OCI-LY1 (cell line): Measurements from ENCODE around the gene NUP210.

ENCODE experiments used
- H2AFZ ChIP-seq: fragments of 200-600 bp; sonication (generic), shearing (Covaris generic); 2 replicates; pipeline ENCODE4 v1.6.0; 2014; ENCODE audit warnings: antibody characterized with exemption, mild to moderate bottlenecking, low read length
- H3F3A ChIP-seq: fragments of 200-600 bp; sonication (generic), shearing (Covaris generic); 2 replicates; pipeline ENCODE4 v1.6.0; 2014; ENCODE audit warnings: mild to moderate bottlenecking, antibody characterized with exemption, low read length, moderate library complexity; ENCODE audit not compliant: insufficient read depth
- H3K27ac ChIP-seq: fragments of 200-600 bp; sonication (generic); 2 replicates; pipeline ENCODE4 v1.5.1; 2014; ENCODE audit warnings: low read length, mixed run types, mild to moderate bottlenecking, low read depth; ENCODE audit not compliant: poor library complexity, severe bottlenecking
- H3K27me3 ChIP-seq: fragments of 200-600 bp; sonication (generic); 2 replicates; pipeline ENCODE4 v1.6.0; 2014; ENCODE audit warnings: antibody characterized with exemption, mild to moderate bottlenecking, low read length, moderate library complexity; ENCODE audit not compliant: insufficient read depth
- H3K36me3 ChIP-seq: fragments of 200-600 bp; sonication (generic); 2 replicates; pipeline ENCODE4 v1.6.1; 2014; ENCODE audit warnings: mild to moderate bottlenecking, antibody characterized with exemption, low read length, moderate library complexity, mixed read lengths; ENCODE audit not compliant: insufficient read depth
- H3K4me1 ChIP-seq: fragments of 200-600 bp; sonication (generic); 2 replicates; pipeline ENCODE4 v1.5.1; 2014; ENCODE audit warnings: mild to moderate bottlenecking, low read length, moderate library complexity; ENCODE audit not compliant: insufficient read depth, severe bottlenecking
- H3K4me2 ChIP-seq: fragments of 200-600 bp; sonication (generic), shearing (Covaris generic); 2 replicates; pipeline ENCODE4 v1.6.1; 2014; ENCODE audit warnings: low read length
- H3K4me3 ChIP-seq: fragments of 200-600 bp; sonication (generic); 2 replicates; pipeline ENCODE4 v1.5.1; 2014; ENCODE audit warnings: low read length, low read depth, mild to moderate bottlenecking, mixed read lengths; ENCODE audit not compliant: poor library complexity, severe bottlenecking
- H3K79me2 ChIP-seq: fragments of 200-600 bp; shearing (Covaris generic); 2 replicates; pipeline ENCODE4 v1.6.1; 2016; ENCODE audit warnings: mixed run types, low read length, mixed read lengths; ENCODE audit not compliant: insufficient read depth
- H3K9ac ChIP-seq: fragments of 200-600 bp; sonication (generic), shearing (Covaris generic); 2 replicates; pipeline ENCODE4 v1.6.1; 2014; ENCODE audit warnings: mild to moderate bottlenecking, low read length, mixed read lengths
- H3K9me2 ChIP-seq: fragments of 200-600 bp; sonication (generic), shearing (Covaris generic); 2 replicates; pipeline ENCODE4 v1.6.1; 2014; ENCODE audit warnings: low read depth, mild to moderate bottlenecking, low read length, mixed read lengths
- H3K9me3 ChIP-seq: fragments of 200-600 bp; shearing (Covaris generic); 2 replicates; pipeline ENCODE4 v1.6.1; 2014; ENCODE audit warnings: low read length, mixed read lengths
- H4K20me1 ChIP-seq: fragments of 200-600 bp; sonication (generic), shearing (Covaris generic); 2 replicates; pipeline ENCODE4 v1.6.0; 2016; ENCODE audit warnings: mild to moderate bottlenecking, low read length; ENCODE audit not compliant: insufficient read depth
- EZH2 ChIP-seq: fragments of 200-600 bp; sonication (generic), shearing (Covaris generic); IDR thresholded peaks from 2 replicates; pipeline ENCODE4 v1.8.0; 2017; ENCODE audit warnings: borderline replicate concordance, mixed run types, mild to moderate bottlenecking, antibody characterized with exemption, low read length, moderate library complexity, mixed read lengths
- TF ChIP-seq, protein P1 (sequence below): fragments of 200-600 bp; sonication (generic), shearing (Covaris generic); IDR thresholded peaks from 2 replicates; pipeline ENCODE4 v1.5.1; 2017; ENCODE audit warnings: mild to moderate bottlenecking, antibody characterized with exemption, low read length, moderate library complexity, mixed read lengths

NUP210 gene

DNA sequence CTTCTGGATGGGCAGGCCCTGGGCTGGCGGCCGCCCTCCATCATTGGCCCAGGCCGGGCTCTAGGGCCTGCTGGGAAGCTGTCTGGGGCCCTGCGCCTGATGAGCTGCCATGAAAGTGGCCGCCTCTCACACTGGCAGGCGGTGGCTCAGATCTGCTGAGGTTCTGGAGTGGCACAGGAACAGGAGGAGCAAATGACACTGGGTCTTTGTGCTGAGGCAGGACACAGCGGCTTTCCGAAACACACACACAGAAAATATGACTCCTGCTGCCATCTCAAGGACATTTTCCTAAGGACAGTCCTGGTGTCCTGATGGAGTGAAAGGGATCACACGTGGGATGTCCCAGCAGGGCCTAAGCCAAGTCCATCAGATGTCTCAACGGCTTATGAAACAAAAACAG is 103.5 kb downstream of the NUP210 start:
- Histone ChIP-seq H3K4me3 (no peak overlapping the region), H3K27me3 (no peaks in the 10 kb centered on the region), H3K79me2 (no peaks in the 10 kb centered on the region), H3K9me2 (no peaks in the 10 kb centered on the region), H3K36me3 (peaks cover 80% of the 10 kb centered on the region), H3F3A (no peaks in the 10 kb centered on the region), H2AFZ (no peak overlapping the region), H3K4me2 (no peak overlapping the region), H3K9ac (no peak overlapping the region), H3K9me3 (no peaks in the 10 kb centered on the region), H3K27ac (no peak overlapping the region), H4K20me1 (no peaks in the 10 kb centered on the region), H3K4me1 (no peaks in the 10 kb centered on the region)
- TF ChIP-seq, protein P1, sequence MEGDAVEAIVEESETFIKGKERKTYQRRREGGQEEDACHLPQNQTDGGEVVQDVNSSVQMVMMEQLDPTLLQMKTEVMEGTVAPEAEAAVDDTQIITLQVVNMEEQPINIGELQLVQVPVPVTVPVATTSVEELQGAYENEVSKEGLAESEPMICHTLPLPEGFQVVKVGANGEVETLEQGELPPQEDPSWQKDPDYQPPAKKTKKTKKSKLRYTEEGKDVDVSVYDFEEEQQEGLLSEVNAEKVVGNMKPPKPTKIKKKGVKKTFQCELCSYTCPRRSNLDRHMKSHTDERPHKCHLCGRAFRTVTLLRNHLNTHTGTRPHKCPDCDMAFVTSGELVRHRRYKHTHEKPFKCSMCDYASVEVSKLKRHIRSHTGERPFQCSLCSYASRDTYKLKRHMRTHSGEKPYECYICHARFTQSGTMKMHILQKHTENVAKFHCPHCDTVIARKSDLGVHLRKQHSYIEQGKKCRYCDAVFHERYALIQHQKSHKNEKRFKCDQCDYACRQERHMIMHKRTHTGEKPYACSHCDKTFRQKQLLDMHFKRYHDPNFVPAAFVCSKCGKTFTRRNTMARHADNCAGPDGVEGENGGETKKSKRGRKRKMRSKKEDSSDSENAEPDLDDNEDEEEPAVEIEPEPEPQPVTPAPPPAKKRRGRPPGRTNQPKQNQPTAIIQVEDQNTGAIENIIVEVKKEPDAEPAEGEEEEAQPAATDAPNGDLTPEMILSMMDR: no peak
- TF ChIP-seq EZH2: no peak

DNA sequence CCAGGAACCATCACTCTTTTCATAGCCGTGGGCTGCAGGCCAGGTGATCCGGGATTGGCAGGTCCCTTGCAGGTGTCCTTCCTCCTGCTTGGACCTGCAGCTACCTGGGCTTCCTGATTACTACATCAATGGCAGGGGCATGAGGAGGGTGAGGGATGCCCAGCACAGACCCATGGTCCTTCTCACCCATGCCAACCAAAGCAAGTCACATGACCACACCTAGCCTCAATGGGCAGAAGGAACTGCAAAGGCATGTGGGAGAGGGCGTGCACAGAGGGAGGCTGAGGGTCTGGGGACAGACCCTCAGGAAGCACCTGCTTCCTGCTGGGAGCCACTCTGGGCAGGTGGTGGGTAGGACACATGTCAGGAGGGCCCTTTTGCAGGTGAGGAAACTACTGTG is 105.2 kb downstream of the NUP210 start:
- Histone ChIP-seq H3K4me1 (no peaks in the 10 kb centered on the region), H2AFZ (no peak overlapping the region), H3K9me3 (no peaks in the 10 kb centered on the region), H3K27me3 (no peaks in the 10 kb centered on the region), H3K4me3 (no peak overlapping the region), H3K9ac (no peak overlapping the region), H3K27ac (no peak overlapping the region), H4K20me1 (no peaks in the 10 kb centered on the region), H3F3A (no peaks in the 10 kb centered on the region), H3K79me2 (no peaks in the 10 kb centered on the region), H3K9me2 (no peaks in the 10 kb centered on the region), H3K4me2 (no peak overlapping the region), H3K36me3 (peaks cover 66% of the 10 kb centered on the region)
- TF ChIP-seq, protein P1: no peak
- TF ChIP-seq EZH2: no peak

DNA sequence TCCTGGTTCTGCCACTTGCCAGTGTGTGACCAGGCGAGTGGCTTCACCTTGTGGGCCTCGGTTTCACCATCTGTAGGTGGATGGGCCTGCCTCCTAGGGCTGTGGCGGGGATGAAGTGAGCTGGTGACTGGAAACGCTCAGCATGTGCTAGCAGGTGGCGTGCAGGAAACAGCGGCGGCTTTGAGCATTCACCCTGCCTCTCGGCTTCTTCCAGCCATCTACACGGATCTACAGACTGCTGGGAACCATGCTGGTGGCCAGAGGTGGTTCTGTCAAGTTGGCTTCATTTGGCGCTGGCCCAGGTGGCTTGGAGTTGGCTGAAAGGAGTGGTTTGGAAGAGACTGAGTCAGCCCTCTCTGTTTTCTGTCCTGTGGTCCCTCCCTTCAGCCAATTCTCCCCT is 106.3 kb downstream of the NUP210 start:
- Histone ChIP-seq H3K9me3 (no peaks in the 10 kb centered on the region), H3K4me3 (no peak overlapping the region), H3K79me2 (no peaks in the 10 kb centered on the region), H3K9ac (no peak overlapping the region), H3K27me3 (no peaks in the 10 kb centered on the region), H3K4me2 (no peak overlapping the region), H3K36me3 (peaks cover 64% of the 10 kb centered on the region), H3K27ac (no peak overlapping the region), H3K4me1 (no peaks in the 10 kb centered on the region), H3K9me2 (no peaks in the 10 kb centered on the region), H3F3A (no peaks in the 10 kb centered on the region), H4K20me1 (no peaks in the 10 kb centered on the region), H2AFZ (no peak overlapping the region)
- TF ChIP-seq EZH2: no peak
- TF ChIP-seq, protein P1: no peak
